ENCODE measurements around the gene COL19A1.

DNA sequence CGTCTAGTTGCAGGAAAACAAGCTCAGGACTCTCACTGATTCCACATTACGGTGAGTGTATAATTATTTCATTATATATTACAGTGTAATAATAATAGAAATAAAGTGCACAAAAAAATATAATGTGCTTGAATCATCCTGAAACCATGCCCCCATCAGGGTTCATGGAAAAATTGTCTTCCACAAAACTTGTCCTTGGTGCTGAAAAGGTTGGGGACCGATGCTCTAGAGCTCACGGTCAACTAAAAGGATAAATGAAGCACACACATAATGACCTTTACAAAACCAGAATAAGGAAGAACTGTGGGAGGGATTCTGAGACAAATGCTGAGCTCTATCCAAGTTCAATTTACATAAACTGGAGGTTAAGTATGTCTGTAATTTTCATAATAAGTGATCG, 194.3 kb downstream of the COL19A1 start:
- TF ChIP-seq, protein P1, sequence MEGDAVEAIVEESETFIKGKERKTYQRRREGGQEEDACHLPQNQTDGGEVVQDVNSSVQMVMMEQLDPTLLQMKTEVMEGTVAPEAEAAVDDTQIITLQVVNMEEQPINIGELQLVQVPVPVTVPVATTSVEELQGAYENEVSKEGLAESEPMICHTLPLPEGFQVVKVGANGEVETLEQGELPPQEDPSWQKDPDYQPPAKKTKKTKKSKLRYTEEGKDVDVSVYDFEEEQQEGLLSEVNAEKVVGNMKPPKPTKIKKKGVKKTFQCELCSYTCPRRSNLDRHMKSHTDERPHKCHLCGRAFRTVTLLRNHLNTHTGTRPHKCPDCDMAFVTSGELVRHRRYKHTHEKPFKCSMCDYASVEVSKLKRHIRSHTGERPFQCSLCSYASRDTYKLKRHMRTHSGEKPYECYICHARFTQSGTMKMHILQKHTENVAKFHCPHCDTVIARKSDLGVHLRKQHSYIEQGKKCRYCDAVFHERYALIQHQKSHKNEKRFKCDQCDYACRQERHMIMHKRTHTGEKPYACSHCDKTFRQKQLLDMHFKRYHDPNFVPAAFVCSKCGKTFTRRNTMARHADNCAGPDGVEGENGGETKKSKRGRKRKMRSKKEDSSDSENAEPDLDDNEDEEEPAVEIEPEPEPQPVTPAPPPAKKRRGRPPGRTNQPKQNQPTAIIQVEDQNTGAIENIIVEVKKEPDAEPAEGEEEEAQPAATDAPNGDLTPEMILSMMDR (IDR thresholded peaks at IDR 0.05 in 2 of 3, conservative IDR thresholded peaks at IDR 0.05 in 1 of 3; ENCODE audit: insufficient read depth in 2 of 3, low read depth in 1 of 3, low read length in 3 of 3) = no peak
- TF ChIP-seq ZNF780A (CRISPR knock-in tag; IDR thresholded peaks at IDR 0.05) (no peak), SMC3 (conservative IDR thresholded peaks at IDR 0.05; ENCODE audit: insufficient read depth, low read depth, low read length) (no peak)
